ENCODE measurements around the gene PTPRC.

PTPRC gene

DNA sequence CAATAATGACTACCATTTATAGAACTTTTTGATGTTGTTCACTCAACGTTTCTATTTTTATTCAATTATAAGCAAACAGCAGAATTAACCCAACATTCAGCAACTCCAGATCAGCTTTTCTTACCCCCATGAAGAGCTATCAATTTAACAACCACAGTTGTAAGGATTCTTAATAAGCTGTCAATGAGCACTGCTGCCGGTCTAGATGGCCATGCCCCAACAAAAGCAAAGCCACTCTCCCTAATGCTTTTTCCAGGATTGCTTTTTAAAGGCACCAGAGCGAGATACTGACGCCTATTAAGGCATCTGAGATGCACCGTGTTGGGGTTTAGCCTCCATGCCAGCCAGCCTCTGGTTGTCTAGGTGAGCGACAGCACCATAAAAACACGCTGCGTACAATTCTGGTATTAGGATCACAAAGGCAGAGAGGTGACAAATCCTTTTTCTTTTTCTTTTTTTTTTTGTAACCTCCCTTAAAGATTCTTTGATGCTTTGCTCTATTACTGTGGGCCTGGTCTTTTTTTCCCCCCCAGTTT lies 39.5 kb downstream of the PTPRC start:
- DNase-seq = no peak

GRCh38 chr1:198678901-198679329 lies 40.1 kb downstream of the PTPRC start:
- no peak for DNase-seq

- no peak for DNase-seq
These were observed 40.8 kb downstream of the PTPRC start for GRCh38 chr1:198679535-198680173.

DNA sequence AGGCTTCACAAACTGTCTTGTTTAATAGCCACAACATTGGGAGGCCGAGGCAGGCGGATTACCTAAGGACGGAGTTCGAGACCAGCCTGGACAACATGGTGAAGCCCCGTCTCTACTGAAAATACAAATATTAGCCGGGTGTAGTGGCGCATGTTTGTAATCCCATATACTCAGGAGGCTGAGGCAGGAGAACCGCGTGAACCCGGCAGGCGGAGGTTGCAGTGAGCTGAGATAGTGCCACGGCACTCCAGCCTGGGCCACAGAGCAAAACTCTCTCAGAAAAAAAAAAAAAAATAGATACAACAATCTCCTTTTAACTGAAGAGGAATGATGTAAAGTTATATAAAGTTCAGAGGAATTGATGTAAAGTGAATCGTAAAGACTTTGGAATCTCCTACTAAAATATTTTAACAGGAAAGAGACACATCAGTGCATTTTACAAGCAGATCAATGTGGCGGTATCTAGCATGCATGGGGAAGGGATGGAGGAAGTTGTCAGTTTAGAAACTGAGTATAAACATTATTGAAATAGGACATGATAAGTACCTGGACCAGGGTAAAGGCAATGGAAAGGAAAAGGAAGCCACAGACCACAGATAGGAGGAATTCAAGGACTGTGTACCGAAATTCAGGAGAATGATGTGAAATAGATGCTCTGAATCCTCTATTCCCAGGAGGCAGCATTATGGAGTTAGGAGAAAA lies 41.5 kb downstream of the PTPRC start:
- no peak for DNase-seq

DNA sequence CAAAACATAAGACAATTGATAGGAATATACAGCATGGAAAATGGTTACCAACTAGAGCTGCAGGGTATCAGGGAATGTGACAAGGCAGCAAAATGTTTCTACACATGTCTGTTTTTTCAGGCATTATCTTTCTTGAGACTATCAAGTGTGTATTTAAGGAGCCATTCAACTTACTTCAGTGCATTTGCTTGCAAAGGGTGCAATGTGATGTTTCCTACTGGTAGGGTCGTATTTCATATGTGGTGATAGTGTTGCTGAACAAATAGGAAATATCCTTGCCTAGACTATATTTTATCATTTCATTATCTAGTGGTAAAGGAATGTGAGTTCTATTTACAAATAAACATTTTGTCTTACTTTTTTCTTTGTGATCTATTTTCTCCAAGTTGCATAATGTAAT lies 42.4 kb downstream of the PTPRC start:
- no peak for DNase-seq

GRCh38 chr1:198681831-198682759 lies 43.3 kb downstream of the PTPRC start:
- no peak for DNase-seq

DNA sequence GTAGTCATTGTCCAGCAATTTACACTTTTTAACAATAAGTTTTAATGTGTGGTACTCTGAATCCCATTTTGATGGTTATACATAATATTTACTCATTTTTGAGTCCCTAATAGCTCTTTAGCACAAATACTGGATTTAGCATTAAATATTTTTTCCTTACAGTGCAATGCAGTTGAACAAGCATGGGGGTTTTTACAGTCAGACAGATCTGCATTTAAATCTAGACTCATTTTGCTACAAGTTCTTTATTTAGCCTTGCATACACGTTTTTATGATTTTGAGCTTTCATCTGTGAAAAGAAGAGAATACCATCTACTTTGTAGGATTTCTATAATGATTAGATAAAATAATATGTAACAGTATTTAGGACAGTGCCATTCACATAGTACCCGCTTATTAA lies 44.0 kb downstream of the PTPRC start:
- no peak for DNase-seq

DNA sequence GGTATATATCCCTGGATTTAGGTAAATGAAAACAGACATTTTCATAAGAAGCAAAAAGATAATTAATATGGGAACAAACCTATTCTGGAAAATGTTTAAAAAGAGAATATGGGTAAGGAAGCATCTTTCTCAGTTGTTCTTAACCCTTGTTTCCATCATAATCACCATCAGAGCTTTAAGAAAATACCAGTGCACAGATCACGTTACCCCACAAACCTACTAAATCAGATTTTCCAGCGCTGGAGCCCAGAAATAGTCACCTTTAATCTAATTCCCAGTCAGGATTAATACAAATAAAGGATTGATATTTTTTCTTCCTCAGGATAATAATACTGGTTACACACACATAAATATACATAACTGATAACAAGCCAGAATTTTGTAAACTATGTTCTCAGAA lies 44.6 kb downstream of the PTPRC start:
- DNase-seq = no peak

- peak in 1 of 2 experiments; percentile 58 for DNase-seq
These were observed 47.4 kb downstream of the PTPRC start for GRCh38 chr1:198686069-198686728.

GRCh38 chr1:198687429-198687828 lies 48.6 kb downstream of the PTPRC start:
- DNase-seq = no peak

- DNase-seq = no peak
These were observed 52.2 kb downstream of the PTPRC start for GRCh38 chr1:198691063-198691462.

- DNase-seq = no peak
These were observed 54.5 kb downstream of the PTPRC start for GRCh38 chr1:198693321-198693720.

DNA sequence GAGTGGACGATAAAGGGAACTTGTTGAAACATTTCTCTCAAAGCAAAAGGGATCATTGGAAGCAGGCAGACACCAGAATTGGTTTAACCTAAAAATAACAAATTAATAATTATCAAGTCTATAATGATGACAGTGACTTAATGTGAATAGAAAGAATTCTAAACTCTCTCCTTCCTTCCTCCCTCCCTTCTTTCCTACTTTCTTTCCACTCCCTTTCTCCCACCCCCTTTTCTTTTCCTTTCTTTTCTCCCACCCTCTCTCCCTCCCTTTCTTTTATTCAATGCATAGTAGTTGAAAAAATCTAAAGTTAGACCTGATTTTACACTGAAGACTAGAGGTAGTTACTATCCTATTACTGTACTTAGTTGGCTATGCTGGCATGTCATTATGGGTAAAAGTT lies 55.7 kb downstream of the PTPRC start:
- DNase-seq = no peak

- DNase-seq = no peak
These were observed 57.4 kb downstream of the PTPRC start for GRCh38 chr1:198696211-198696610.

DNA sequence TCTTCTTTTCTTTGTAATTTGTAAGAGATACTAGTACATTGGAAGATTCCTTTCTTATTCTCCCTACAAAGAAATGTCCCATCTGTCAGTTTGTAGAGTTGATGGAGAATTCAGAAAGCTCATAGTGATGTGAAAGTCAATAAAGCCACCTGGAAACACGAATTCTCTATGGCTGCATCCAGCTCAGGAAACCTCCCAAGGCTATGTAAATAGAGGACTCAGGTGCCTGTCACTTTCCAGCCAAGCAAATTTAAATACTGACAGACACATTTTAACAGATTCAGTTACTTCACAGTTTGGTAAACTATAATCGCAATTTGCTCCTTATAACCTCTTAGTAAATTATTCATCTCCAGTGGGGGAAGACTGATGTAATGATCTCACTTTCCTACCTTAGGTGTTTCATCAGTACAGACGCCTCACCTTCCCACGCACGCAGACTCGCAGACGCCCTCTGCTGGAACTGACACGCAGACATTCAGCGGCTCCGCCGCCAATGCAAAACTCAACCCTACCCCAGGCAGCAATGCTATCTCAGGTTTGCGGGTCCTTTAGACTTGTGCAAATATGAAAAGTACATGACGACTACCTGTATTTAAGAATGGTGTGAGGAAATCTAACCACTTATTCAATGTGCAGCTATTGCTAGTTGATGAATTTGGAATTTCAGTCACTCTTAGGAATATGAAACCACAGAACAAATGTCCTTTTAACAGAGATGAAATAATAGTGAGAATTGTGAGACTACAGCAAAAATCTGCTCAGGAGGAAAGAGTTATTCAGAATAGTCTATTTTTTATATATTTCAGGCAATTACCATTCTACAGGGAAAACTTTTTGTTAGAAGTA lies 60.6 kb downstream of the PTPRC start:
- DNase-seq = peak in 1 of 2 experiments; percentile 3

- no peak for DNase-seq
These were observed 61.2 kb downstream of the PTPRC start for GRCh38 chr1:198700016-198700392.

- DNase-seq = no peak
These were observed 61.6 kb downstream of the PTPRC start for GRCh38 chr1:198700396-198700795.

- DNase-seq = no peak
These were observed 62.4 kb downstream of the PTPRC start for GRCh38 chr1:198701250-198701649.

DNA sequence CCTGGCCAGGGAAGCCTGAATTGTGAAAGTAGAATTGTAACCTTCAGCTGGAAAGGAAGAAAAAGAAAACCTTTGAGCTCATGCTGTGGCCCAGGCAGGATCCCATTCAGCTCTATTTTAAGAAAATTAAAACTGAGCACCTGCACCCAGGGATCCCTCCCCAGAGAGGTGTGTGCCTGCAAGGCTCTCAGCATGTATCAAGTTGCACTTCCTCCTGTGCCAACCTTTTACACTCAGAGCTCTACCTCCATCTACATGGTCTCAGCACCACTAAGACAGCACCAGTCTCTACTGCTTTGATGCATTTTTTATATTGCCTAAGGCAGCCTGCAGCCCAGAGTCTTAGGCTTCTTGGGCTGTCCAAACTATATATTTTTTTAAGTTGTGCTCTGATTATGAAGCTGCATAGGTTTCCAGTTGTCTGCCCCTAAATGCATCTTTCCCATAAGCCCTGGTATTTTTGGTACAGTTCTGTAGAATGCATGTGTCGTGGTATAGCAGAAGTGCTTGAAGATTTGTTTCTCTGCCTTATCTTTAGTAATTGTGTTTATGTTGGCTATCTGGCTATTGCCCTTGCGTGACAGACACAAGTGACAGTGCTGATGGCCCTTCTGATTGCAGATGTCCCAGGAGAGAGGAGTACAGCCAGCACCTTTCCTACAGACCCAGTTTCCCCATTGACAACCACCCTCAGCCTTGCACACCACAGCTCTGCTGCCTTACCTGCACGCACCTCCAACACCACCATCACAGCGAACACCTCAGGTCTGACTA lies 63.1 kb downstream of the PTPRC start:
- DNase-seq = no peak

- DNase-seq = no peak
These were observed 70.1 kb downstream of the PTPRC start for GRCh38 chr1:198708761-198709525.

Measured in SW 1271 (cell line).